Right ventricle myocardium inferior (tissue), 1 donor: ENCODE results near the gene EPSTI1. TPM values are rescaled to one million over a fixed set of nuclear protein-coding genes. Genes with fewer than 3 reads are reported as not detected.
A peak's percentile ranks its signal among the peaks of the same experiment; 100 is the strongest.
"Not testable (repeated sequence)": the region's sequence is repeated elsewhere in the genome, so short reads cannot be mapped to it uniquely, and the experiment has no call there.

Source experiments
- ATAC-seq: fragments of 200-7000 bp; cut with Tn5 transposase; one replicate; pipeline ENCODE4 v1.9.1; 2020; ENCODE audit warnings: mild to moderate bottlenecking, moderate library complexity
- DNase-seq: peaks from one replicate; pipeline ENCODE4 v3.0.0; 2021; ENCODE audit errors: missing footprints
- intact Hi-C: fragments of 100-400 bp; cut with DNase I; formaldehyde crosslinking; loops from one replicate; pipeline ENCODE4 v1.11.0; 2022
- long read RNA-seq: library from polyadenylated mRNA; unstranded; transcript quantifications from one replicate; pipeline ENCODE4 v2.0.0, GENCODE V29; 2021
- total RNA-seq: library from RNA; stranded (reverse); fragmentation: NEBNext Ultra II Directional; extraction: Animal tissue kit (Norgen Biotek cat#: 25700); gene quantifications from one replicate; pipeline ENCODE4 v1.2.1, GENCODE V29; 2021
- donor health status: DM: no; HTN: yes; CAD: no; lungs with severe emphysema.

The EPSTI1 gene, protein sequence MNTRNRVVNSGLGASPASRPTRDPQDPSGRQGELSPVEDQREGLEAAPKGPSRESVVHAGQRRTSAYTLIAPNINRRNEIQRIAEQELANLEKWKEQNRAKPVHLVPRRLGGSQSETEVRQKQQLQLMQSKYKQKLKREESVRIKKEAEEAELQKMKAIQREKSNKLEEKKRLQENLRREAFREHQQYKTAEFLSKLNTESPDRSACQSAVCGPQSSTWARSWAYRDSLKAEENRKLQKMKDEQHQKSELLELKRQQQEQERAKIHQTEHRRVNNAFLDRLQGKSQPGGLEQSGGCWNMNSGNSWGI
- 3.8 TPM for total RNA-seq
- long read RNA-seq = 0 reads

- intact Hi-C loops = no loop called here
- peak; percentile 84 for ATAC-seq
- peak; percentile 85 for DNase-seq
Measured at GRCh38 chr13:42991898-42992763, at the start of gene EPSTI1. Gene EPSTI1 (minus strand): TSS chr13:42992241. CDS start chr13:42992165, 76 bp downstream.

- ATAC-seq = no peak
- intact Hi-C loops = no loop called here
- no peak for DNase-seq
Measured at GRCh38 chr13:43041369-43041921, 49.4 kb upstream of the EPSTI1 start.

- intact Hi-C loops, DNase-seq, ATAC-seq: not testable (repeated sequence)
Measured at GRCh38 chr13:43040581-43041368, 48.7 kb upstream of the EPSTI1 start.

DNA sequence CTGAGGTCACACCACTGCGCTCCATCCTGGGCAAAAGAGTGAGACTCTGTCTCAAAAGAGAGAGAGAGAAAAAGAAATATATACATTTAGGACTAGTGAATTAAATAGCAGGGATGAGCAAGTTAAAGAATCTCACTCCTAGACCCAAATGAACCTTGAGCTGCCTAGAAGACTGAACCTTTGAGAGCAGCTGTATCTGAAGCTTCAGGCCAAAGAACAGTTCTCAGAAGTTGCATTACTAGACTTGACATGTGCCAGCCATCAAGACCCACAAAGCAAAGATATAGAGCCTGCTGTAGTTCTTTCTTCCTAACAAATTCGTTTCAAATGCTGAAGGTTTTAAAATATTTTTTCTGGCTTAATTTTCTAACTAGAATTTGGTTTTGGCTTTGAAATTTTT, 47.9 kb upstream of the EPSTI1 start:
- DNase-seq = no peak
- intact Hi-C loops = no loop called here
- no peak for ATAC-seq

DNA sequence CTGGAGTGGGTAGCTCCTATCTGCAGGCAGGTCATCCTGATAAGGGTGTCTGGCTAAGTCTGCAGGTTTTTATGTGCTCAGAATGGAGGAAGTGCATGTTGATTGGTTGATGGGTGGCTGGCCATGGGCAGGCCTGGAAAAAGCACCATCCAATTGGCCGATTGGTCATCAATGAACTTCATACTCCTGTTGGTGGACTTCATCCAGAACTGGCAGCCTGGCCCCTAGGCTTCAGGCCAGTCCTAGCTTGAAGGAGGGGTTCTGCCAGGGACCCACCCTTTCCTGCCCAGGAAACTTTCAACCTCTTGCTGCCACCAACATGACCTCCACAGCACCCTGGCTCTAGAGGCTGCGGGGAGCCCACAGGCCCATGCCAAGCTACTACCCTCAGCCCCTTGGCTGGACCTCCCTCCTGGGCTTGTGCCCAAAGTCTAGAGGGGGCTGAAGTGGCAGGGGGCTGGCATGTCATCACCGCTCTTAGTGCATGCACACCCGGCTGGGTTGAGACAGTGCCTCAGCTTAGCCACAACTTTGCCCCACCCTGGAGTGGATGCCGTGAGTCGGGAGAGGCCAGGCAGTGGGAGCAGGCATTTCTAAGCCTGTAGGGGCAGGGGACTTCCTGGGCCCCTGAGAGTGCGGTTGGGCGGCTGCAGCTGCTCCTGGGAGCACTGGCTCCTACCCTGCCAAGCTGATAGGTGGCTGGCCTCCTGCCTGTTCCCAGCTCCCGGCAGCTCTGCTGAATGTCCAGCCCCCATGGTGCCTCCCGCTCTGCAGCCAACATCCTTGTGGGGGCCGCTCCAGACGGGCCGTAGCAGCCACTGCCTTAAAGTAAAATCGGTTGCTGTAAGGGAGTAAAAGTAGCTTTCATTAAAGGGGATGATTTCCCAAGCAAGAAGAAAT, 44.6 kb upstream of the EPSTI1 start:
- intact Hi-C loops = loop anchor here (2.0 kb wide), 1 partner anchor 18 kb away; no protein-coding TSS in a partner anchor
- DNase-seq (peak; percentile 72), ATAC-seq (peak; percentile 94)

DNA sequence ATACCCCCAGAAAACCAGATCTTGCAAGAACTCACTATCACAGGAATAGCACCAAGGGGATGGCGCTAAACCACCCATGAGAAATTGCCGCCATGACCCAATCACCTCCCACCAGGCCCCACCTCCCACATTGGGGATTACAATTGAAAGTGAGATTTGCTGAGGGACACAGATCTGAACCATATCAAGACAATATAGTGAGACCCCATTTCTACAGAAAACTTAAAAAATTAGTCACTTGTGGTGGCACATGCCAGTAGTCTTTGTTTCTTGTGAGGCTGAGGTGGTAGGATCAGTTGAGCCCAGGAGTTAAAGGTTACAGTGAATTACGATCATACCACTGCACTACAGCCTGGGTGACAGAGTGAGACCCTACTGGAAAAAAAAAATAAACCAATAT, 41.0 kb upstream of the EPSTI1 start:
- intact Hi-C loops = no loop called here

GRCh38 chr13:43031881-43032280, 39.8 kb upstream of the EPSTI1 start:
- DNase-seq = no peak
- intact Hi-C loops = no loop called here

More for the DNA sequence above, 41.0 kb upstream of the EPSTI1 start:
- ATAC-seq (no peak), DNase-seq (no peak)

DNA sequence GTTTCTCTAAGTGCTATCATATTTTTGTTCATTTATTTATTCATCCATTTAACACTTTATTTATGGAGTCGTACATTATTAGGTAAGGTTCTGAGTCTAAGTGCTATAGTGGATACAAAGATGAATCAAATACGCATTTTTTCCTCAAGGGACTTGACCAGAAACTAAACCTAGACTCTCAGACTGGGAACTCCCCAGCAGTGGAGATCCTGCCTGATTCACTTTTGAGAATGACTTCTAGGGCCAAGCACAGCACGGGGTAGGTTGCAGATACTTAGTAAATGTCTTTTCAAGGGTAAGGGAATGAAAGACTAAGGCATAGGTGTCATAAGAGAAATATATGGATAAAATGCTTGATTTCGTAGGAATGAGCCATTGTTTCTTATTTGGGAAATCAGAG, 38.5 kb upstream of the EPSTI1 start:
- intact Hi-C loops = no loop called here
- no peak for ATAC-seq

More at GRCh38 chr13:43031881-43032280, 39.8 kb upstream of the EPSTI1 start:
- no peak for ATAC-seq

DNA sequence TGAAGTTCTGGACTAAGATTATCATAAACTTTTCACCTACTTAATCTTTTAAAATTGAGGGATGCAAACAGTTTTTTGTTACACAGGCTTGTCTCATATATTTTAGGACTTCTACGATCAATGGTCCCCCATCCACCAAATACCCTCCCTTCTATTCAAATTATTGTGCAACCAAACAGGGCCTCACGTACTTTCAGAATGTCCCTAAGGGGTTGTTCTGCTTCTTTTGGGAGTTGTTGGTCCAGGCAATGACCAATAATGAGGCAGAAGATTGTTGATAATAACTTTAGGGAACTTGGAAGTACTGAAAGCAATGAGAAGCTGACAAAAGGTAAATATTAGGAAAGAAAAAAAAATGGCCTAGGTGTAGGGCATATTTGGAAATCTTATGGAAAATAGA, 34.2 kb upstream of the EPSTI1 start:
- intact Hi-C loops = no loop called here
- ATAC-seq (no peak), DNase-seq (no peak)

More for the DNA sequence above, 38.5 kb upstream of the EPSTI1 start:
- no peak for DNase-seq

GRCh38 chr13:43023289-43023963, 31.4 kb upstream of the EPSTI1 start, which contains the start of gene DNAJC15:
Gene DNAJC15 (plus strand): TSS chr13:43023586. CDS start chr13:43023627, 41 bp downstream.
- peak; percentile 96 for ATAC-seq
- intact Hi-C loops = loop anchor here (5.0 kb wide), 1 partner anchor 51 kb away; no protein-coding TSS in a partner anchor
- DNase-seq = peak; percentile 92

- no peak for DNase-seq
- ATAC-seq = no peak
- intact Hi-C loops = loop anchor here (5.0 kb wide), 1 partner anchor 51 kb away; no protein-coding TSS in a partner anchor
Measured at GRCh38 chr13:43022934-43023288, 30.9 kb upstream of the EPSTI1 start.

GRCh38 chr13:43021926-43022670, 30.1 kb upstream of the EPSTI1 start:
- intact Hi-C loops = loop anchor here (5.0 kb wide), 1 partner anchor 50 kb away; no protein-coding TSS in a partner anchor
- DNase-seq (no peak), ATAC-seq (no peak)

DNA sequence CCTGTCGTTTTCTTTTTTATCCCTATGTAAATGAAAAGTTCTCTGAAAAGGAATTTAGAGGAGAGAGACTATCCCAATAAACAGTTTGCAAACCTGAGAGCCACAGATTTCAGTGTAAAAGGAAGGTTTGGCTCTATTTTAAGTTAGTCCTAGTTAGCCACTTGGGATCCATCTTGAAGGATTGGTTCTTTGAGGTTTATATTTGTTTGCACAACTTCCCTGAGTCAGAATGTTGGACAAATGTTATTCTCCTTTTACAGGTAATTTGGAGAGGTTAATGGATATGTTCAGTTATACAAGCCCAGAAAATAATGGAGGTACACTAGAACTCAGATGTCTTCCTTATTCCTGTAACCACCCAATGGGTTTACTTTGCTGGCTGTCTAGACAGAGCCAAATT, 28.8 kb upstream of the EPSTI1 start:
- DNase-seq (no peak), ATAC-seq (no peak)
- intact Hi-C loops = loop anchor here (5.0 kb wide), 1 partner anchor 48 kb away; no protein-coding TSS in a partner anchor

- ATAC-seq (no peak), DNase-seq (no peak)
- intact Hi-C loops = loop anchor here (5.0 kb wide), 1 partner anchor 48 kb away; no protein-coding TSS in a partner anchor
Measured at GRCh38 chr13:43019811-43020210, 27.8 kb upstream of the EPSTI1 start.

- no peak for ATAC-seq
- intact Hi-C loops = no loop called here
- DNase-seq = no peak
Measured at GRCh38 chr13:43016226-43016625, 24.2 kb upstream of the EPSTI1 start.

DNA sequence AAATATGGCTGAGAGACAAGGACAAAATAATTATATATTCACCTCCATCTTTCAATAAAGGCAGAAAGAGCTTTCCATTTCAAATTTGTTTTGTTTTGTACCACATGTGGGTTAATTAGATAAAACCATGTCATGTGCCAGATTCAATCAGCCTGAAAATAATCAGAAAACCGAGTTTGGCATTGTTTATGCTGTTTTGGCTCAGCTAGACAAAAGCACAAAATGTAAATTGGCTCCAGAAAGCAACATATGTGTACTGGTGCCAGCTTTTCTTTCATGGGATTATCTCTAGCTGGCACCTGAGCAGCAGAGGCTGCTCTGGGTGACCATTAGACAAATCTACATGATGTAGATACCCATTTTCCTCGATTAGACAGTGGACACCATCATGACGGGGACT, 22.1 kb upstream of the EPSTI1 start:
- ATAC-seq = no peak
- intact Hi-C loops = no loop called here
- no peak for DNase-seq
